Measurements from ENCODE around the gene SMIM38.

Gene SMIM38

GRCh38 chr11:69203381-69203780 is 47.6 kb downstream of the SMIM38 start:
- DNase-seq (ENCODE audit: low read depth in 2 of 2): no peak

- DNase-seq (ENCODE audit: low read depth in 2 of 2): no peak
Measured at GRCh38 chr11:69203901-69204245, 48.1 kb downstream of the SMIM38 start.

- no peak for DNase-seq (ENCODE audit: low read depth in 2 of 2)
Measured at GRCh38 chr11:69204246-69204940, 48.7 kb downstream of the SMIM38 start.

GRCh38 chr11:69204941-69205742 is 49.4 kb downstream of the SMIM38 start:
- DNase-seq (ENCODE audit: low read depth in 2 of 2): no peak
